Measurements from ENCODE around the gene TRMU.
"Not testable (repeated sequence)": the region's sequence is repeated elsewhere in the genome, so short reads cannot be mapped to it uniquely, and the experiment has no call there.

Gene TRMU

DNA sequence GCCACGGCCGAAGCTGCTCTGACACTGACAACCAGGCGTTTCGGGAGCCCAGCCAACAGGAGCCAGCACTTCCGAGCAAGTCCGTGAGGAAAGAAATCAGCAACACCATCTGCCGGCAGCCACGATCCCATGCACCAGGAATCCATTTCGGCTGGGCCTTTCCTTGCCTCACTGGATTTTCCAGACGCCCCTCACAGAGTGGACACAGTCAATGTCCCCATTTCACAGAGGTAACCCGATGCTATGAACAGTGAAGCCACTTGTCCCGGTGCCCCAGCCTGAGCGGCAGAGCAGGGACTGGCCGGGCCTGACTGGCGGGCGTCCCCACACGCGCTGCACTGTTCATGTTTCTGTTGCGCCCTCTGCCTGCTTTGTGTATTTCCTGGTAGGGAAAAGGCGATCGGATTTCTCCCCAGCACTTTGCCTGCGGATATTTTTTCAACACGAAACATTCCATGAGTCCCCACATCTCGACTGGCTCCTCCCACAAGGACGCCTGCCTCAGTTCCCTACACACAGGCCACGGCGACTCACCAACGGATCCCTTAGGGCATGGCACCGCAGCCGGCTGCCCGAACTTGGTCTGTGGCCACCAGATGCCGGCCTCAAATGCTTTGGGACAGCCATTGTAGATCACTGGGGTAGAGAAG, 55.3 kb downstream of the TRMU start:
- DNase-seq, result no peak

DNA sequence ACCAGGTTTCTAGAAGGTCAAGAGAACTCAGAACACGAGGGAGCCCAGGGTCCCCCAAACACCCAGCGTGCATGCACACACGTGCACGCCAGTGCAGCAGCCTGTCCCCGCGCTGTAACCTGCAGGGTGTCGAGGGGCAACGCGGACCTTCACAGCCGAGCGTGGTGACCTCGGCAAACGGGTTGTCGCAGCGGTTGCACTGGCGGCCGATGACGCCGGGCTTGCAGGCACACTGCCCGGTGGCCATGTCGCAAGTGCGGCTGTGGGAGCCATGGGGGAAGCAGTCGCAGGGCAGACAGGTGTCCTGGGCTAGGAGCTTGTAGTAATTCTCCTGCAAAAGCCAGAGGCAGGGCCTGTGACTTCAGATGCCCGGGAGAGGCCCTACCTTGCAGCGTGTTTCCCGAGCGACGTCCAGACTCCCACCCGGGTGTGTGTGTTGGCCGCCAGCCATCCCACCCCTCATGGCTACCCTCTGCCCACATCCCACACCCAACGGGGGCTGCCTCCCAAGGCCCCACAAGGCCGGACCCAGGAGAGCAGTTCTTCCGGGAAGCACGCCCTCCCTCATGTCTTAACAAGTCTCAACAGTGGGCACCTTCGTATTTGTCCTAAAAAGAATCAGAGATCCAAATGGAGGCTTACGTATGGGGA, 56.1 kb downstream of the TRMU start:
- DNase-seq, result no peak

DNA sequence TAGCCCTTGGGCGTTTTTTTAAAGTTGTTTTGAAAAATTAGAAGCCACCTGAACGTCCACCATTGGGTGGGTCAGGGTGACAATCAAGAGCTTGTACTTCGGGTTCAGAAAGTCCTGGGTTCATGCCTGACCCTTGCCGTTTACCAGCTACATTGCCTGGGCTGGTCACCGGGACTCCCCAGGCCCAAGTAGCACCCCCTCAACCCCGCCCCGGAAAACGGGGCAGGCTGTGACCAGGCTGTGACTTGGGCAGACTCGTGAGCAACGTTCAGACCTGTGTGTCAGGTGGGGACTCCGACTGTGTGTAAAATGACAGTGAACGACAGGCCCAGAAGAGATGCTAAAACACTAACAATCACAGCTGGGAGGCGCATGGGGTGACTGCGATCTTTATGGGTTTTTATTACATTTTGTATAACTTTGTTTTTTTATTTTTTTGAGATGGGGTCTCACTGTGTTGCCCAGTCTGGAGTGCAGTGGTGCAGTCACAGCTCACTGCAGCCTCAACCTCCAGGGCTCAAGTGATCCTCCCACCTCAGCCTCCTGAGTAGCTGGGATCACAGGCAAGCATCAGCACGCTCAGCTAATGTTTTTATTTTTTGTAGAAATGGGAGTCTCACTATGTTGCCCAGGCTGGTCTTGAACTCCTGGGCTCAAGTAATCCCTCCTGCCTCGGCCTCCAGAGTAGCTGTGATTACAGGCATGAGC, 56.8 kb downstream of the TRMU start:
- DNase-seq, result no peak

GRCh38 chr22:46393873-46394272, 58.4 kb downstream of the TRMU start:
- no peak for DNase-seq

DNA sequence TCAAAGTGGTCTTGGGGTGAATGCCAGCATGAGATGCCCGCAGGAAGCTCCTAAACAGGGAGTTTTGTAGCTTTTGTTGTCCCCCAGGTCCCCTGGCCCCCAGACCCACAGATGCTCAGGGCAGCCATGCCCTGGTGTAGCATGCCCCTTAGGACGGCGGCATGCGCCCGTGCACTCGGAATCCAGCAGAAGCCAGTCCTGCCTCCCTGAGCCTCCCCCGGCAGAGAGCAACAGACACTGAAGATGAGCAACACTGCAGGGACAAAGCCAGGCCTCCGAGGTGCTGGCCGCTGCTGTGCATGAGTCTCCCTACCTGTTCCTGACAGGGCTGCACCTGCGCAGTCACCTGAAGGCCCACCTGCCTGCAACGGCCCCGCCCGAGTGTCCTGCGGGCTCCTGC, 59.1 kb downstream of the TRMU start:
- no peak for DNase-seq

GRCh38 chr22:46395145-46395544, 59.6 kb downstream of the TRMU start:
- no peak for DNase-seq

DNA sequence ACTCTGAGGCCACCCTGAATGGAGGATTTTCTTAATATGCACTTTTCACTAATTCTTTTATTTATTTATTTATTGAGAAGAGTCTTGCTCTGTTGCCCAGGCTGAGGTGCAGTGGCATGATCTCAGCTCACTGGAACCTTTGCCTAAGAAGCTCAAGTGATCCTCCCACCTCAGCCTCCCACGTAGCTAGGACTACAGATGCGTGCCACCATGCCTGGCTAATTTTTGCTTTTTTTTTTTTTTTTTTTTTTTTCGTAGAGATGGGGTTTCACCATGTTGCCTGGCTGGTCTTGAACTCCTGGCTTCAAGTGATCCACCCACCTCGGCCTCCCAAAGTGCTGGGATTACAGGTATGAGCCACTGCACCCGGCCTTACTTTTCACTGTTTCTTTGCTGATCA, 61.5 kb downstream of the TRMU start:
- not testable (repeated sequence) for DNase-seq

GRCh38 chr22:46397514-46397913, 62.0 kb downstream of the TRMU start:
- DNase-seq, result no peak

DNA sequence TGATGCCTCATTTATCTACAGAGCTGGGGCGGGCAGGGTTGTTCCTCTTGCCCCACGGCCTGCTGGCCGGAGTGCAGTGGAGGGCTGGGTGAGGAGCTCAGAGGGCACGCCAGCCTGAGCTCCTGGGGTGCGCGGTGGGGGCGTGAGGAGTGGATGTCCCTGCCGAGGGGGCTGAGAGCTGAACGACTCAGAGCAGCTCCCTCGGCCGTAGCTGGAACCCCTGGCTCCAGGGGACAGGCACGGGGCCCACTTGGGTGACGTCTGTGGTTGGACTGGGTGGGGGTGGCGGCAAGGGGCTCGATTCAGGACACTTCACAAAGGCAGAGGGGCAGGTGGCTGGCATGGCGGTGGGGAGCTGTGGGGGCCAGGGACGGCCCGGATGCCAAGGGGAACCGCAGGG, 62.4 kb downstream of the TRMU start:
- no peak for DNase-seq

DNA sequence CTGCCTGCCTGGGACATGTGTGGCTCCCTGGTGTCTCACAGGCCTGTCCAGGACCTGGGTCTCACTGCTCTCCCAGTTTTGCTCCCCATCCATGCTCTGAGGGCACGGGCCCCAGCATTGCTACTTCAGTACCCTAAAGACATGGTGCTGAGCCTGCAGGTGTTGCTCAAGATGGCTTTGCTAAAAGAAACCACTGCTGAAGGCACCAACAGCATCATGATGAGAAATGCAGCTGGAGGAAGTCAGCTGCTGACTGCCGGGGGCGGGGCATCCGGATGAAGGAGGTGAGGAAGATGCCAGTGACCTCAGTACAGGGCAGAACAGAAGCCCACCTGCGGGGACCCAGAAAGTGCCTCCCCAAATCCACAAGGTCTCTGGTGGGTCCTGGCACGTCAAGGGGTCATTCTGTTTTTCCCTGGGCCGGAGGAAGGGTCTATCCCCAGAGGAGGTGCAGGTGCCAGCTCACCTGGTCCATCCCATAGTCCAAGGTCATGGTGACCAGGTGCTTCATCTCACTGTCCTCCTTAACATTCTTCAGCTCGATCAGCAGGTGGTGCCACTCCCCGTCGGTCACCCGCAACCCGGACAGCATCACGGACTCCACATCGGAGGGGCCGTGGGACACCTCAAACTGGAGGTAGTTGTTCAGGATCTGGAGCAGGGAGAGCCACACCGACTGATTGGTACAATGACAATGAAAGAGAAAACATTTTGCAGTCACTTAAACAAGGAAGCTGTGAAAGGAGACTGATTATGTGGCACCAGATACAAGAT, 63.9 kb downstream of the TRMU start:
- no peak for DNase-seq

DNA sequence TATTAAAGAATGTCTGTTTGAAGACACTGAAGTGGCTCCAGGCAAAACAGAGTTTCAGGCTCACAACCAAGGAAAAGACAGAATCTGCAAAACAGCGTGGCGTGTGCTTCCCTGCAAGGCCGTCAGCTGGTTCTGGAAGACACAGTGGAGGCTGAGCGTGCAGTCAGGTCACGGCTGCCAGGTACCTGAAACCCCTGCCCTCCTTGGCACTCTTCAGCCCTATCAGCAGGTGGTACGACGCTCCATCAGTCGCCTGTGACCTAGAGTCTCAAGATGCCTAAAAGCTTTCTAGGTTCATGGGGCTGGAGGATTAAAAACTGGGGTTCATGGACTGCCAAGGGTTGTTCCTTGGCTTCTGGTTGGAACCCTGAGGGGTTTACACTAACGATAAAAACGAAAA, 65.9 kb downstream of the TRMU start:
- DNase-seq, result no peak

DNA sequence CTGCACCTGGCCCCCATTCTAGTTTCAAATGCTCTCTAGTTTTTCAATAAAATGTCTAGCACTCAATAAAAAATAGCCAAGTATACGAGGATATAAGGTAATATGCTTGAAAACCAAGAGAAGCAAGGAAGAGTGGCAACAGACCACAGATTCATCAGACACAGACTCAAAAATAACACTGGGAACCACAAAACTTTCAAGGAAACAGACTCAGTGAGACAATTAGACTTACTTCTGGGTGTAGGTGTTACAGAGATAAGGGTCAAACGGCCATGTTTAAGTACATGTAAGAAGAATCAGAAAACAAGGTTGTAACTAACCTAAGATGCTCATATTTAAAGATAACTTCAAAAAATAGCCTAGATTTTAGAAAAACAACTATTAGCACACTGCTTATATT, 67.0 kb downstream of the TRMU start:
- DNase-seq, result no peak

DNA sequence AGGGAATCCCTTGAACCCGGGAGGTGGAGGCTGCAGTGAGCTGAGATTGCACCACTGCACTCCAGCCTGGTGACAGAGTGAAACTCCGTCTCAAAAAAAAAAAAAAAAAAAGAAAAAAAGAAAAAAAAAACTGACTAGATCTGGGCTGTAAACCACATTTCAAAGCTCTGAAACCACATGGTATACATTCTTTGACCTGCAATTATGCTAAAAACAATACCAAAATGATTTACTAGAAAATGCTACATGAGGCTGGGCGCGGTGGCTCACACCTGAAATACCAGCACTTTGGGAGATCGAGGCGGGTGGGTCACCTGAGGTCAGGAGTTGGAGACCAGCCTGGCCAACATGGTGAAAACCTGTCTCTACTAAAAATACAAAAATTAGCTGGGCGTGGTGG, 68.4 kb downstream of the TRMU start:
- not testable (repeated sequence) for DNase-seq

DNA sequence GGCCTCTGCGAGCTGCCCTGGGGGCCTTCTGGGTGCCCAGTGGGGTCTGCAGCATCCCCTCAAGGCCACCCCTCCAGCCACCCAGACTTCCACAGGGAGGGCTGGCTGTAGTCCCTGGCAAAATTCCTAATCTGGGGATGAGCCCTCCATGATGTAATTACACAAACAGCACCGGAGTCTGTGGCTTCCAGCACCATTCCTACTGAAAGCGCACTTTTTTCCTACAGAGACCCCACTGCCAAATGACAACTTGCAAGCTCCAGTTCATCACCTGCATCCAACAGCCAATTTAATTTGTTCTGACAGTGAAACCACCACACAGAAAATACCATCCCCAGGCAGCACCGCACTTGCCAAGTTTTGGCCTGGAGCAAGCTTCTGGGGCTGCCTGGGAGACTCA, 70.4 kb downstream of the TRMU start:
- no peak for DNase-seq

DNA sequence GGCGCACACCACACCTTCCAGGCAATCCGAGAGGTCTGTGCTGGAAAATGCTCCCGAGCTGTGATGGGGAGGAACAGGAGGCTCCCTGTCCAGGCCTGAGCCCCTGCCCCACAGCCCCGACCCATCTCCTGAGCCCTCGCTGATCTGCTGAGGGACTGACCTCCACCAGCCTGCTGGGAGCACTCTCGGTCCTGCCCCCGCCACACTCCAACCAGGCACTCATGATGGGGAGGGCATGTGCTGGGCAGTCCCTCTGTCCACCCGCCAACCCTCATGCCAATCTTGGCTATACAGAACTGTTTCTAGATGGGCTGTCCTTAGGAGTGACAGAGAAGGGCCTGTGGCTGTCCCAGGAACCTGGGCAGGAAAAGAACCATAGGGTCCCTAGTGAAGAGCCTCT, 70.8 kb downstream of the TRMU start:
- DNase-seq, result no peak

DNA sequence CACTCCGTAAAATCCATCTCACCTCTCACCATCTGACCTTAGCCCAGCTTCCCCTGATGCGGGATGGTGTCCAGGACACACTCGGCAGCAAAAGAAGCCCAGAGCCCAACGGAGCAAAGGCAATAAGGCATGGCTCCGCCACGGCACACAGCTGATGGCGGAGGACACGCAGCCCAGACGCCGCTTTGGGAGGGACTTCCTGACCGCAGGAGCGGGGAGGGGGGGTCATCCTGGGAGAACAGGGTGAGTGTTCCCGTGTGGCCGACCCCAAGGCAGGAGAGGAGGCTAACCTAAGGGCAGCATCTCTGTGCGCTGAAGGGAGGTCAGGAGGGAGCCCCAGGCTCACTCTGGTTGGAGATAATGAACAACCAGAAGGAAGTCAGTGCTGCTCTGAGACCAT, 71.3 kb downstream of the TRMU start:
- no peak for DNase-seq
